Peyer's patch (tissue), 4 donors: ENCODE results near the gene RPL7A. TPM values are rescaled to one million over a fixed set of nuclear protein-coding genes. Genes with fewer than 3 reads are reported as not detected.
"Not testable (repeated sequence)": the region's sequence is repeated elsewhere in the genome, so short reads cannot be mapped to it uniquely, and the experiment has no call there.

Experiments used
- DNase-seq, 3 donors: peaks; one replicate each; pipeline ENCODE4 v3.0.0-alpha.2; 2017 to 2019
- H3K27ac ChIP-seq, 4 donors: fragments of 200-600 bp; sonication (generic); one replicate each; pipeline ENCODE4 v1.5.1; 2016 to 2019
- H3K27me3 ChIP-seq, 2 donors: fragments of 200-600 bp; sonication (generic); one replicate each; pipeline ENCODE4 v1.5.1; 2019
- H3K36me3 ChIP-seq, 3 donors: fragments of 200-600 bp; sonication (generic); one replicate each; pipeline ENCODE4 v1.5.1; 2016 to 2019
- H3K4me1 ChIP-seq, 4 donors: fragments of 200-600 bp; sonication (generic); one replicate each; pipeline ENCODE4 v1.5.1; 2016 to 2019
- H3K4me3 ChIP-seq, 4 donors: fragments of 200-600 bp; sonication (generic); 1 replicate in 3 of 4; 2 replicates in 1 of 4; pipeline ENCODE4 v1.5.1; 2016 to 2019; ENCODE audit warnings: mild to moderate bottlenecking in 1 of 4
- H3K9me3 ChIP-seq, 4 donors: fragments of 200-600 bp; sonication (generic); one replicate each; pipeline ENCODE4 v1.5.1; 2016 to 2019; ENCODE audit warnings: mild to moderate bottlenecking in 1 of 4
- POLR2A ChIP-seq, 2 donors: fragments of 450-650 bp; IDR thresholded peaks; one replicate each; pipeline ENCODE4 v1.5.1; 2017; ENCODE audit warnings: antibody characterized with exemption in 2 of 2, mild to moderate bottlenecking in 2 of 2, moderate library complexity in 2 of 2
- total RNA-seq, 4 donors: library from RNA; depleted of rRNA; stranded (reverse); fragments of >200 nt; gene quantifications; one replicate each; pipeline ENCODE4 v1.1.0, GENCODE V29; 2016
- TF ChIP-seq, protein P1 (sequence below), 6 experiments: fragments of 450-650 bp in 4 of 6; fragments of 200-600 bp in 2 of 6; sonication (generic) in 1 of 6; IDR thresholded peaks; one replicate each; pipeline ENCODE4 v1.5.1; 2017 to 2019; ENCODE audit warnings: antibody characterized with exemption in 6 of 6, mild to moderate bottlenecking in 3 of 6, moderate library complexity in 1 of 6

The RPL7A gene
- total RNA-seq, 4 donors from 2014 or later = 708 to 1,565 (median 870) TPM

DNA sequence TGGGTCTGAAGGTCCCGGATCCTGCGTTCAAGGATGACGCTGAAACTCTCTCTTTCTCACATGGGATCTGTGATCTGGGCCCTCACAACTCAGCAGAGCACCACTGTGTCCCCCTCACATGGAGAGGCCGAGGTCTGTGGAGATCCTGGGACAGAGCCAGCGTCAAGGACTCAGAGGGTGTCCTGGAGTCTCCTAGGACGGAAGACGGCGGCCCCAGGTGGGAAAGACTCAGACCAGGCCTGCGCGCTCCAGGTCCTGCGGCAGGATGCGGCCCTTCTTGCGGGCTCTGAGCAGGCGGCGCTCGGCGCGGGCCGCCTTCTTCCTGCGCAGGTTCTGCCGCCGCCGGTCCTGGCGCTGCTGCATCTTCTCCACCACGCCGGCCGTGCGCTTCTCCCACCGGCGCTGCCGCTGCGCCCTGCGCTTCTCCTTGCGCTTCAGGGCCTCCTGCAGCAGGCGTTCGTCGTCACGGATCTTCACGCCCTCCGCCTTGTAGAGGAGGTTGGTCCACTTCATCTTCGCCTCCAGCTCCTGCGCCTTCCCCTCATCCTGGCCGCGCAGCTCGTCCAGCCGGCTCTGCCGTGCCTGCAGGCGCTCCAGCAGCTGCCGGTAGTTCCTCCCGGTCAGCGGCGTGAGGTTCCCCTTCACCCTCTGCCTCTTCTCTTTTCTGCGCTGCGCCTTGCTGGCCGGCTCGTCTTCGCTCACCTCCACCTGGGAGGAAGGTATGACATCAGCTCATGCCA lies 16.2 kb upstream of the RPL7A start:
- Histone ChIP-seq H3K9me3 (no peaks in the 10 kb centered on the region), H3K4me1 (peaks cover 0 to 37% (median 7%) of the 10 kb centered on the region in 4 donors), H3K36me3 (peaks cover 0 to 33% (median 0%) of the 10 kb centered on the region in 3 donors), H3K27me3 (no peaks in the 10 kb centered on the region), H3K27ac (no peak overlapping the region), H3K4me3 (no peak overlapping the region)
- no peak for TF ChIP-seq POLR2A (IDR thresholded peaks at IDR 0.05)
- peak in 1 of 3 donors; percentile 42 for DNase-seq

DNA sequence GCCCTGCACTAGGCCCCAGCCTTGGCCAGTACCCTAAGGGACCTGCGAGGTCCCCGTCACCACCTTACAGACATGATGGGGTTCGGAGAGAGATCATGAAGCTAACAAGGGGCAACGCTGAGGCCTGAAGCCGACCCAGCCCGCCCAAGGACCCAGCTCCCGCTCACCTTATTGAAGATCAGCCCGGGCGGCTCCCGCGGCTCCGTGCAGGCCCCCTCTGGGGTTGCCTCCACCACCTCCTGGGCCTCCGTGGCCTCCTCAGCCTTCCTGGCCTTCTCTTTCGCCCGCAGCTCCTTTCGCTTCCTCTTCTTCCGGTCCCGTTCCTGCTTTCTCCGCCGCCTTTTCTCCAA lies 15.7 kb upstream of the RPL7A start:
- Histone ChIP-seq H3K27me3 (no peaks in the 10 kb centered on the region), H3K4me1 (peaks cover 0 to 38% (median 7%) of the 10 kb centered on the region in 4 donors), H3K27ac (no peak overlapping the region), H3K4me3 (no peak overlapping the region), H3K9me3 (no peaks in the 10 kb centered on the region), H3K36me3 (peaks cover 0 to 33% (median 0%) of the 10 kb centered on the region in 3 donors)
- TF ChIP-seq, protein P1, sequence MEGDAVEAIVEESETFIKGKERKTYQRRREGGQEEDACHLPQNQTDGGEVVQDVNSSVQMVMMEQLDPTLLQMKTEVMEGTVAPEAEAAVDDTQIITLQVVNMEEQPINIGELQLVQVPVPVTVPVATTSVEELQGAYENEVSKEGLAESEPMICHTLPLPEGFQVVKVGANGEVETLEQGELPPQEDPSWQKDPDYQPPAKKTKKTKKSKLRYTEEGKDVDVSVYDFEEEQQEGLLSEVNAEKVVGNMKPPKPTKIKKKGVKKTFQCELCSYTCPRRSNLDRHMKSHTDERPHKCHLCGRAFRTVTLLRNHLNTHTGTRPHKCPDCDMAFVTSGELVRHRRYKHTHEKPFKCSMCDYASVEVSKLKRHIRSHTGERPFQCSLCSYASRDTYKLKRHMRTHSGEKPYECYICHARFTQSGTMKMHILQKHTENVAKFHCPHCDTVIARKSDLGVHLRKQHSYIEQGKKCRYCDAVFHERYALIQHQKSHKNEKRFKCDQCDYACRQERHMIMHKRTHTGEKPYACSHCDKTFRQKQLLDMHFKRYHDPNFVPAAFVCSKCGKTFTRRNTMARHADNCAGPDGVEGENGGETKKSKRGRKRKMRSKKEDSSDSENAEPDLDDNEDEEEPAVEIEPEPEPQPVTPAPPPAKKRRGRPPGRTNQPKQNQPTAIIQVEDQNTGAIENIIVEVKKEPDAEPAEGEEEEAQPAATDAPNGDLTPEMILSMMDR (IDR thresholded peaks at IDR 0.05) = no peak
- no peak for TF ChIP-seq POLR2A (IDR thresholded peaks at IDR 0.05)
- DNase-seq = peak in 1 of 3 donors; percentile 41

DNA sequence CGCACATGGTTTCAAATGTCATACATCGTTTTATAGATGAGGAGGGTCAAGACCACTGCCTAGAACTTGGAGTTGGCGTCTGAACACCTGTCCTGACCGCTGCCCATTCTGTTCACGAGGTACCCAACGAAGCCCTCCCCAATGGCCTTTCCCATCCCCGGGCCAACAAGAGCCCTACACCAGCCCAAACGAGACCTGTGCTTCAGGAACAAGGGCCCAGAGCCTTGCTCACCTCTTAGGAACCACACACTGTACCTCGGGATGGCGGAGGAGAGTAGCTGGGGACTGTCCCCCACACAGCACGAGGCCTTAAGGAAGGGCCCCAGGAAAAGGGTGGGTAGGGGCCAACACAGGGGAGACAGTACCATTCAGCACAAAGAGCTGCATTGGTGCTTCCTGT lies 15.0 kb upstream of the RPL7A start:
- Histone ChIP-seq H3K27ac (peak overlapping the region in 3 of 4 donors; percentile 48 to 77 (median 68)), H3K9me3 (no peaks in the 10 kb centered on the region), H3K27me3 (no peaks in the 10 kb centered on the region), H3K36me3 (peaks cover 0 to 33% (median 0%) of the 10 kb centered on the region in 3 donors), H3K4me3 (no peak overlapping the region), H3K4me1 (peaks cover 0 to 38% (median 7%) of the 10 kb centered on the region in 4 donors)
- TF ChIP-seq POLR2A (IDR thresholded peaks at IDR 0.05) = no peak
- TF ChIP-seq, protein P1 (IDR thresholded peaks at IDR 0.05) = no peak
- peak in 1 of 3 donors; percentile 30 for DNase-seq

DNA sequence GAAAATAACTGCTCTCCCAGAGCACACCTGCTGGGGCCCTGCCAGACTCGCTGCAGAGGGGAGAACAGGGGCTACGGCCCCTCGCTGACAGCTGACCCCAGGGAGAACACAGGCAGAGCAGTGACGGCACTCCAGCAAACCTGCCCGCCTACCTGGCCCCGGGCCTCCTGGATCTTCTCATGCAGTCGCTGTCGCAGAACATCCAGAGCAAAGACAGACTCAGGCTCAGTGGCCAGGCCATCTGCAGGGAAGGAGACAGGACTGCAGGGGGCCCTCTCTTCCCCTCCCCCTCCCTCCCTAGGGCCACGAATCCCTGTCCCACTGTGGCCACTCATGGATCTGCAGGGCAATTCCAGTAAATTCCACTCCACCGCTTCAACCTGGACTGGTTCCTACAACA lies 14.5 kb upstream of the RPL7A start:
- no peaks in the 10 kb centered on the region for H3K27me3 ChIP-seq
- H3K4me3 ChIP-seq = peak overlapping the region in 2 of 4 donors; percentile 13 to 15
- DNase-seq = peak in 1 of 3 donors; percentile 46
- H3K36me3 ChIP-seq = peaks cover 0 to 33% (median 0%) of the 10 kb centered on the region in 3 donors
- no peak for TF ChIP-seq POLR2A (IDR thresholded peaks at IDR 0.05)
- TF ChIP-seq, protein P1 (IDR thresholded peaks at IDR 0.05) = no peak
- peak overlapping the region in 3 of 4 donors; percentile 48 to 77 (median 68) for H3K27ac ChIP-seq
- H3K4me1 ChIP-seq = peaks cover 0 to 38% (median 7%) of the 10 kb centered on the region in 4 donors
- no peaks in the 10 kb centered on the region for H3K9me3 ChIP-seq

DNA sequence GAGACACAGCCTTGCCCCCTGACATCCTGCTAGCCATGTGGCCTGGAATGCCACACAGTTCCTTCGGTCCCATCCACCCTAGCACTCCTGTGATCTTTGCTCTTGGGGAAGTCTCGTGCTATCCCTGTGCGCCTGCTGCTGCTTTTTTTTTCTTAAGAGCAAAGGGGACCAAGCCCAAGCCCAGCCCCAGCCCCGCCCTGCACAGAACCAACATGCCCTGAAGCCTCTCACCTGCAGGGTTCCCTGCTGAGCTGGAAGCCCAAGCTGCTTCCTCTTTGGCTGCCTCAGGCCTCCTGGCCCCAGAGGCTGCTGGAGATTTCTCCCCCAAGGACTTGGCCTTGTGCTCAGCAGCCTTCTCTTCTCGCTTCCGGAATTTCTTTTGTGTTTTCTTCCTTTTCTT lies 13.9 kb upstream of the RPL7A start:
- no peaks in the 10 kb centered on the region for H3K9me3 ChIP-seq
- peak overlapping the region in 3 of 4 donors; percentile 48 to 77 (median 74) for H3K27ac ChIP-seq
- peak in 2 of 3 donors; percentile 88 to 89 for DNase-seq
- peak in 1 of 2 donors; percentile 72 for TF ChIP-seq POLR2A (IDR thresholded peaks at IDR 0.05)
- TF ChIP-seq, protein P1 (IDR thresholded peaks at IDR 0.05) = peak in 3 of 6 experiments; percentile 65 to 68 (median 66)
- H3K4me1 ChIP-seq = peaks cover 0 to 34% (median 7%) of the 10 kb centered on the region in 4 donors
- H3K27me3 ChIP-seq = no peaks in the 10 kb centered on the region
- H3K4me3 ChIP-seq = peak overlapping the region in 2 of 4 donors; percentile 81 to 92
- H3K36me3 ChIP-seq = peaks cover 0 to 33% (median 0%) of the 10 kb centered on the region in 3 donors

DNA sequence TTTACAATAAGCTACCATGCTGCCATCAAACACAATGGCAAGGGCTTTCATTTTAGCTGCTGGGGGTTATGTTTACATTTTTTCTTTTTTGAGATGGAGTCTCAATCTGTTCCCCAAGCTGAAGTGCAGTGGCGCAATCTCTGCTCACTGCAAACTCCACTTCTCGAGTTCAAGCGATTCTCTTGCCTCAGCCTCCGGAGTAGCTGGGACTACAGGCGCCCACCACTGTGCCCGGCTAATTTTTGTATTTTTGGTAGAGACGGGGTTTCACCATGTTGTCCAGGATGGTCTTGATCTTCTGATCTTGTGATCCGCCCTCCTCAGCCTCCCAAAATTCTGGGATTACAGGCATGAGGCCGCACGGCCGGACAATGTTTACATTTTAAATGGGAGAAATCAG lies 13.1 kb upstream of the RPL7A start:
- peaks cover 0 to 33% (median 0%) of the 10 kb centered on the region in 3 donors for H3K36me3 ChIP-seq
- peak overlapping the region in 3 of 4 donors; percentile 74 to 77 (median 75) for H3K27ac ChIP-seq
- DNase-seq = peak in 1 of 3 donors; percentile 30

More for the DNA sequence above, 13.1 kb upstream of the RPL7A start:
- H3K9me3 ChIP-seq, H3K27me3 ChIP-seq: not testable (repeated sequence)
- peak overlapping the region; percentile 67 to 92 (median 76) for H3K4me3 ChIP-seq
- peaks cover 0 to 31% (median 7%) of the 10 kb centered on the region in 4 donors for H3K4me1 ChIP-seq
